ENCODE data around the gene TBC1D25.
A peak's percentile ranks its signal among the peaks of the same experiment; 100 is the strongest.

TBC1D25 gene

GRCh38 chrX:48539345-48540027, at the start of gene TBC1D25:
TBC1D25 (plus strand) TSS chrX:48539714; CDS start chrX:48539798, 84 bp downstream.
- peak; percentile 74 for DNase-seq (ENCODE audit: low read depth)

GRCh38 chrX:48489892-48490291, 49.6 kb upstream of the TBC1D25 start:
- no peak for DNase-seq (ENCODE audit: low read depth)

GRCh38 chrX:48490661-48491060, 48.9 kb upstream of the TBC1D25 start:
- DNase-seq (ENCODE audit: low read depth): no peak

- no peak for DNase-seq (ENCODE audit: low read depth)
These were observed 47.7 kb upstream of the TBC1D25 start for GRCh38 chrX:48491809-48492208.

- DNase-seq (ENCODE audit: low read depth): no peak
These were observed 47.1 kb upstream of the TBC1D25 start for GRCh38 chrX:48492293-48492910.

- no peak for DNase-seq (ENCODE audit: low read depth)
These were observed 45.6 kb upstream of the TBC1D25 start for GRCh38 chrX:48493890-48494364.

- no peak for DNase-seq (ENCODE audit: low read depth)
These were observed 42.9 kb upstream of the TBC1D25 start for GRCh38 chrX:48496660-48497059.

GRCh38 chrX:48497871-48498270, 41.6 kb upstream of the TBC1D25 start:
- DNase-seq (ENCODE audit: low read depth): no peak

GRCh38 chrX:48498374-48498809, 41.1 kb upstream of the TBC1D25 start:
- DNase-seq (ENCODE audit: low read depth): peak; percentile 45

GRCh38 chrX:48504261-48504660, 35.3 kb upstream of the TBC1D25 start:
- no peak for DNase-seq (ENCODE audit: low read depth)

GRCh38 chrX:48505481-48505880, 34.0 kb upstream of the TBC1D25 start:
- no peak for DNase-seq (ENCODE audit: low read depth)

GRCh38 chrX:48507246-48507645, 32.3 kb upstream of the TBC1D25 start:
- DNase-seq (ENCODE audit: low read depth): no peak

GRCh38 chrX:48508400-48509244, 30.9 kb upstream of the TBC1D25 start, which contains the start of gene PORCN:
PORCN (plus strand) TSS chrX:48508992; CDS start chrX:48509821, 829 bp downstream.
- no peak for DNase-seq (ENCODE audit: low read depth)

- no peak for DNase-seq (ENCODE audit: low read depth)
These were observed 30.3 kb upstream of the TBC1D25 start for GRCh38 chrX:48509245-48509590.

- DNase-seq (ENCODE audit: low read depth): no peak
These were observed 29.9 kb upstream of the TBC1D25 start for GRCh38 chrX:48509619-48510018.

- no peak for DNase-seq (ENCODE audit: low read depth)
These were observed 28.0 kb upstream of the TBC1D25 start for GRCh38 chrX:48511560-48511959.

GRCh38 chrX:48512371-48512935, 27.1 kb upstream of the TBC1D25 start:
- DNase-seq (ENCODE audit: low read depth): no peak

- no peak for DNase-seq (ENCODE audit: low read depth)
These were observed 25.8 kb upstream of the TBC1D25 start for GRCh38 chrX:48513670-48514069.

- DNase-seq (ENCODE audit: low read depth): no peak
These were observed 25.2 kb upstream of the TBC1D25 start for GRCh38 chrX:48514126-48514806.

GRCh38 chrX:48514868-48515460, 24.6 kb upstream of the TBC1D25 start:
- no peak for DNase-seq (ENCODE audit: low read depth)

- DNase-seq (ENCODE audit: low read depth): no peak
These were observed 23.7 kb upstream of the TBC1D25 start for GRCh38 chrX:48515842-48516241.
